ENCODE data around the gene SV2C. TPM values are rescaled to one million over a fixed set of nuclear protein-coding genes. Genes with fewer than 3 reads are reported as not detected.
A peak's percentile ranks its signal among the peaks of the same experiment; 100 is the strongest.

SV2C gene
- total and polyA plus RNA-seq, 2 of the 13 experiments (the other 11 are each of a cell fraction or from before 2014, with no cell fraction given) = not detected

GRCh38 chr5:76400466-76400865 is 317.3 kb downstream of the SV2C start:
- ChIA-PET CTCF (ENCODE audit: low intra/inter-chr PET ratio, low total read pairs) (no interaction called here), POLR2A (no interaction called here)
- WGBS (ENCODE audit: low lambda C conversion rate) = 30% methylated on average over 5 of the region's 5 CpGs
- Histone ChIP-seq H4K20me1 (ENCODE audit: insufficient read depth, low read length) (no peaks in the 10 kb centered on the region), H3K36me3 (replicated peaks in 1 of 2; ENCODE audit: control insufficient read depth in 1 of 2, insufficient read depth in 2 of 2, low read length in 2 of 2) (no peaks in the 10 kb centered on the region), H3K9ac (ENCODE audit: insufficient read depth, low read depth, low read length) (no peak overlapping the region), H2AFZ (ENCODE audit: low read length) (no peak overlapping the region), H3K27me3 (ENCODE audit: control insufficient read depth in 1 of 2, insufficient read depth in 2 of 2, low read length in 2 of 2) (no peaks in the 10 kb centered on the region), H3K4me3 (replicated peaks in 1 of 3; ENCODE audit: insufficient read depth in 1 of 3, low read depth in 2 of 3, low read length in 3 of 3) (no peak overlapping the region), H3K27ac (ENCODE audit: extremely low read length, insufficient read depth, low read length) (no peak overlapping the region), H3K79me2 (ENCODE audit: insufficient read depth, low read length) (peaks cover 14% of the 10 kb centered on the region), H3K4me2 (ENCODE audit: low read depth, low read length) (no peak overlapping the region), H3K4me1 (ENCODE audit: insufficient read depth, low read length) (peaks cover 35% of the 10 kb centered on the region), H3K9me3 (ENCODE audit: low read length) (no peaks in the 10 kb centered on the region)
- no TSS peak for BruUV-seq (replicated peaks)
- intact Hi-C loops (cut with micrococcal nuclease; ENCODE audit: unreplicated experiment) = loop anchor here (5.0 kb wide), 3 partner anchors 37 to 182 kb away; no protein-coding TSS in a partner anchor
- ATAC-seq (no peak), DNase-seq (ENCODE audit: low spot score) (no peak), FAIRE-seq (no peak)
- in situ Hi-C loops (cut with HindIII; ENCODE audit: extremely low pct_ligation_motif_present, low pct_unique_long_range_greater_than_20kb) = loop anchor here (5.0 kb wide), 2 partner anchors 57 to 142 kb away; no protein-coding TSS in a partner anchor
- 0 out of 2 replicates have a peak, but pooled peaks have one; percentile 13 for TF ChIP-seq RARA (CRISPR knock-in tag; IDR thresholded peaks at IDR 0.05)
- TF ChIP-seq, protein P1, sequence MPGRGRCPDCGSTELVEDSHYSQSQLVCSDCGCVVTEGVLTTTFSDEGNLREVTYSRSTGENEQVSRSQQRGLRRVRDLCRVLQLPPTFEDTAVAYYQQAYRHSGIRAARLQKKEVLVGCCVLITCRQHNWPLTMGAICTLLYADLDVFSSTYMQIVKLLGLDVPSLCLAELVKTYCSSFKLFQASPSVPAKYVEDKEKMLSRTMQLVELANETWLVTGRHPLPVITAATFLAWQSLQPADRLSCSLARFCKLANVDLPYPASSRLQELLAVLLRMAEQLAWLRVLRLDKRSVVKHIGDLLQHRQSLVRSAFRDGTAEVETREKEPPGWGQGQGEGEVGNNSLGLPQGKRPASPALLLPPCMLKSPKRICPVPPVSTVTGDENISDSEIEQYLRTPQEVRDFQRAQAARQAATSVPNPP (CRISPR knock-in tag; IDR thresholded peaks at IDR 0.05) = no peak

- no peak overlapping the region for H2AFZ ChIP-seq (ENCODE audit: low read length)
- in situ Hi-C loops (cut with HindIII; ENCODE audit: extremely low pct_ligation_motif_present, low pct_unique_long_range_greater_than_20kb) = loop anchor here (5.0 kb wide), 2 partner anchors 55 to 140 kb away; no protein-coding TSS in a partner anchor
These were observed 318.6 kb downstream of the SV2C start for GRCh38 chr5:76401801-76402250.

More at GRCh38 chr5:76401801-76402250, 318.6 kb downstream of the SV2C start:
- ATAC-seq = no peak
- peak overlapping the region; percentile 90 for H3K4me2 ChIP-seq (ENCODE audit: low read depth, low read length)
- ChIA-PET POLR2A (interaction anchor here (0.6 to 1.2 kb wide), 4 partner anchors 12 to 145 kb away, joined by 3 to 6 read pairs (median 4); no protein-coding TSS in a partner anchor), CTCF (ENCODE audit: low intra/inter-chr PET ratio, low total read pairs) (interaction anchor here (1.8 to 2.9 kb wide), 2 partner anchors 64 to 143 kb away, joined by 5 to 21 read pairs; no protein-coding TSS in a partner anchor)
- no peaks in the 10 kb centered on the region for H4K20me1 ChIP-seq (ENCODE audit: insufficient read depth, low read length)
- BruUV-seq (replicated peaks) = no TSS peak
- no peaks in the 10 kb centered on the region for H3K36me3 ChIP-seq (replicated peaks in 1 of 2; ENCODE audit: control insufficient read depth in 1 of 2, insufficient read depth in 2 of 2, low read length in 2 of 2)
- WGBS (ENCODE audit: low lambda C conversion rate) = 19% methylated on average over 11 of the region's 11 CpGs
- H3K27me3 ChIP-seq (ENCODE audit: control insufficient read depth in 1 of 2, insufficient read depth in 2 of 2, low read length in 2 of 2) = no peaks in the 10 kb centered on the region
- no peaks in the 10 kb centered on the region for H3K9me3 ChIP-seq (ENCODE audit: low read length)
- peak overlapping the region; percentile 64 to 90 (median 77) for H3K4me3 ChIP-seq (replicated peaks in 1 of 3; ENCODE audit: insufficient read depth in 1 of 3, low read depth in 2 of 3, low read length in 3 of 3)
- intact Hi-C loops (cut with micrococcal nuclease; ENCODE audit: unreplicated experiment) = loop anchor here (5.0 kb wide), 3 partner anchors 35 to 180 kb away; no protein-coding TSS in a partner anchor
- H3K27ac ChIP-seq (ENCODE audit: extremely low read length, insufficient read depth, low read length) = no peak overlapping the region
- no peak for TF ChIP-seq RBAK (CRISPR knock-in tag; IDR thresholded peaks at IDR 0.05)
- no peak for TF ChIP-seq CCAR2 (optimal IDR thresholded peaks at IDR 0.05; ENCODE audit: low read depth, low read length)
- TF ChIP-seq NFYB (CRISPR knock-in tag; IDR thresholded peaks at IDR 0.05) = no peak
- TF ChIP-seq, protein P2, sequence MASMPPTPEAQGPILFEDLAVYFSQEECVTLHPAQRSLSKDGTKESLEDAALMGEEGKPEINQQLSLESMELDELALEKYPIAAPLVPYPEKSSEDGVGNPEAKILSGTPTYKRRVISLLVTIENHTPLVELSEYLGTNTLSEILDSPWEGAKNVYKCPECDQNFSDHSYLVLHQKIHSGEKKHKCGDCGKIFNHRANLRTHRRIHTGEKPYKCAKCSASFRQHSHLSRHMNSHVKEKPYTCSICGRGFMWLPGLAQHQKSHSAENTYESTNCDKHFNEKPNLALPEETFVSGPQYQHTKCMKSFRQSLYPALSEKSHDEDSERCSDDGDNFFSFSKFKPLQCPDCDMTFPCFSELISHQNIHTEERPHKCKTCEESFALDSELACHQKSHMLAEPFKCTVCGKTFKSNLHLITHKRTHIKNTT (CRISPR knock-in tag; IDR thresholded peaks at IDR 0.05) = no peak
- TF ChIP-seq NFKBIZ (CRISPR knock-in tag; IDR thresholded peaks at IDR 0.05) = no peak
- TF ChIP-seq ZFP36L1 (CRISPR knock-in tag; IDR thresholded peaks at IDR 0.05) = no peak
- TF ChIP-seq RARA (CRISPR knock-in tag; IDR thresholded peaks at IDR 0.05) = no peak
- no peak for FAIRE-seq
- H3K4me1 ChIP-seq (ENCODE audit: insufficient read depth, low read length) = peaks cover 48% of the 10 kb centered on the region
- peak overlapping the region; percentile 92; the same call in 1 of the 2 replicates for H3K9ac ChIP-seq (ENCODE audit: insufficient read depth, low read depth, low read length)
- peaks cover 28% of the 10 kb centered on the region for H3K79me2 ChIP-seq (ENCODE audit: insufficient read depth, low read length)
- no peak for DNase-seq (ENCODE audit: low spot score)
